Activated CD4-positive, alpha-beta memory T cell treated with anti-CD3 and anti-CD28 coated beads, Interleukin-2, amount 10 ng/mL, durations not matched to agents 7 days and 5 days (primary cell): ENCODE data around the gene NBPF11. TPM values are rescaled to one million over a fixed set of nuclear protein-coding genes. Genes with fewer than 3 reads are reported as not detected.
"Not testable (repeated sequence)": the region's sequence is repeated elsewhere in the genome, so short reads cannot be mapped to it uniquely, and the experiment has no call there.

Source experiments
- CTCF ChIA-PET: fragments of 350-600 bp; sonication (Branson Sonifier 250); formaldehyde crosslinking; loops from one replicate; lab custom pipeline; 2021; ENCODE audit warnings: antibody characterized with exemption, inconsistent platforms; lab: Charles Lee
- POLR2A ChIA-PET: fragments of 350-600 bp; sonication (Branson Sonifier 250); formaldehyde crosslinking; loops from one replicate; lab custom pipeline; 2021; ENCODE audit warnings: antibody characterized with exemption; lab: Charles Lee
- DNase-seq: peaks from one replicate; pipeline ENCODE4 v3.0.0-alpha.2; 2020
- H3K27ac Mint-ChIP-seq: one replicate; pipeline ENCODE4 v1.8.0; 2021; ENCODE audit warnings: mild to moderate bottlenecking, mixed read lengths
- H3K27me3 Mint-ChIP-seq: one replicate; pipeline ENCODE4 v1.8.0; 2021; ENCODE audit warnings: mixed read lengths
- H3K36me3 Mint-ChIP-seq: one replicate; pipeline ENCODE4 v1.8.0; 2021; ENCODE audit warnings: low read depth, mixed read lengths
- H3K4me1 Mint-ChIP-seq: one replicate; pipeline ENCODE4 v1.8.0; 2021; ENCODE audit warnings: mixed read lengths
- H3K4me3 Mint-ChIP-seq: one replicate; pipeline ENCODE4 v1.8.0; 2021; ENCODE audit warnings: mild to moderate bottlenecking, mixed read lengths
- H3K9me3 Mint-ChIP-seq: one replicate; pipeline ENCODE4 v1.8.0; 2021; ENCODE audit warnings: mixed read lengths
- total RNA-seq, 2 experiments: library from RNA; stranded (reverse); gene quantifications; one replicate each; pipeline ENCODE4 v1.2.3, GENCODE V29; 2021

Gene NBPF11
- total RNA-seq, 2 experiments from 2014 or later = 9.7 to 9.8 TPM

- CTCF ChIA-PET, H3K36me3 Mint-ChIP-seq, H3K27me3 Mint-ChIP-seq, H3K27ac Mint-ChIP-seq, DNase-seq, POLR2A ChIA-PET, H3K4me1 Mint-ChIP-seq, H3K4me3 Mint-ChIP-seq, H3K9me3 Mint-ChIP-seq: not testable (repeated sequence)
Observed at GRCh38 chr1:148143223-148143622, 8.9 kb downstream of the NBPF11 start.

DNA sequence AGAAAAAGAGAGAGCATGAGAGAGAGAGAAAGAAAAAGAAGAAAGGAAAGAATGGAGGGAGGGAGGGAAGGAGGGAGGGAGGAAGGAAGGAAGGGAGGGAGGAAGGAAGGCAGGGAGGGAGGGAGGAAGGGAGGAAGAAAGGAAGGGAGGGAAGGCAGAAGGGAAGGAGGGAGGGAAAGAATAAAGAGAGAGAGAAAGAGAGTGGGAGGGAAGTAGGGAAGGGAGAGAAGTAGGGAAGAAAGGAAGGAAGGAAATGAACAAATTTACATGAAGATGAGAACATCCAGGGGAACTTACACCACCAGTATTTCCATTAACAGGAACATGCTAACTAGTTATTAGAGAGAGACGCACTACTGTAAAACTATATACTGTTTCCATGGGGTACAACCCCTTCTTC, 10.1 kb downstream of the NBPF11 start:
- POLR2A ChIA-PET, H3K27me3 Mint-ChIP-seq, CTCF ChIA-PET, DNase-seq, H3K27ac Mint-ChIP-seq, H3K4me3 Mint-ChIP-seq, H3K4me1 Mint-ChIP-seq, H3K36me3 Mint-ChIP-seq, H3K9me3 Mint-ChIP-seq: not testable (repeated sequence)

DNA sequence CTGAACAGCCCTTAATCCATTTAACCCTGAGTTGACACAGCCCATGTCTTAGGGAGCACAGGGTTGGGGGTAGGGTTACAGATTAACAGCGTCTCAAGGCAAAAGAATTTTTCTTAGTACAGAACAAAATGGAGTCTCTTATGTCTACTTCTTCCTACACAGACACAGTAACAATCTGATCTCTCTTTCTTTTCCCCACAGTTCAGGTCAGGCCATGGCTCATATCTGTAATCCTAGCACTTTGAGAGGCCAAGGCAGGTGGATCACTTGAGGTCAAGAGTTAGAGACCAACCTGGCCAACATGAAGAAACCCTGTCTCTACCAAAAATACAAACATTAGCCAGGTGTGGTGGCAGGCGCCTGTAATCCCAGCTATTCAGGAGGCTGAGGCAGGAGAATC, 13.5 kb downstream of the NBPF11 start:
- H3K27me3 Mint-ChIP-seq, DNase-seq, POLR2A ChIA-PET, H3K9me3 Mint-ChIP-seq, H3K4me1 Mint-ChIP-seq, H3K27ac Mint-ChIP-seq, H3K36me3 Mint-ChIP-seq, CTCF ChIA-PET, H3K4me3 Mint-ChIP-seq: not testable (repeated sequence)

DNA sequence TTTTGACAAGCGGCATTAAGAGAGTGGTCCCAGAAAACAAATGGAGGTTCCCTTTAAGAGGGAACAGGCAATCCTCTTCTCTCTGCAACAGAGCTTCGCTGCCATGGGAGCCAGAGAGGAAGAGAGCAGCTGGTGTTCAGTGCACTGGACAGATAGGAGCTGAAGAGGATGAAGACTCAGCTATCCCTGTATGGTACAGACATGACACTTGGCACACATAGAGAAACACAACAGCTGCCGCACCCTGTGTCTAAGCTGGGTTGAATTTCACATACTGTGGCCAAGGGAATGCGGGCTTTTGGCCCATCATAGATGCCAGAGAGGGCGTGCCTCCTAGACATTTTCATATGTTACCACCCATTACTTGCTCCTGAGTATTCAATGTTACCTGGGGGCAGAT, 29.7 kb downstream of the NBPF11 start:
- H3K4me1 Mint-ChIP-seq, POLR2A ChIA-PET, H3K36me3 Mint-ChIP-seq, H3K9me3 Mint-ChIP-seq, H3K27ac Mint-ChIP-seq, DNase-seq, CTCF ChIA-PET, H3K27me3 Mint-ChIP-seq, H3K4me3 Mint-ChIP-seq: not testable (repeated sequence)

DNA sequence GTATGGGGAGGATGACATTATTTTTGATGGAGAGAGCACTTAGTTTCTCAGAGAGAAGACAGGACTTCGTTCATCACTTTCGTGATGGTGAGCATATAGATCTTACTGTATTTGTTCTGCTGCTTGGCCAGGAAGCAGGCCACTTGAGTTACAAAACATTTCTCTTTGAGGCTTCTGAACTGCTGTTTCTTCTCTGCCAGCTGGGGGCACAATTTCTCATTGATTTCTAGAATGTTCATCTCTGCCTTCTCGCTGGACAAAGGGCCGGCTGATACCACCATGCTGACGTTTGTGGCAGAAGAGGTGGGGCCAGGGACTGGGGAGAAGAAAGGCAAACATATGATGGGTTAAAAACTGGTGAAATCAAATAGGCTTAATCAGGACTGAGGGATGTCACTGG, 31.7 kb downstream of the NBPF11 start:
- H3K27me3 Mint-ChIP-seq, H3K4me1 Mint-ChIP-seq, H3K36me3 Mint-ChIP-seq, POLR2A ChIA-PET, CTCF ChIA-PET, H3K4me3 Mint-ChIP-seq, H3K9me3 Mint-ChIP-seq, H3K27ac Mint-ChIP-seq, DNase-seq: not testable (repeated sequence)

- H3K27me3 Mint-ChIP-seq = peaks cover 11% of the 10 kb centered on the region
- H3K36me3 Mint-ChIP-seq, H3K4me1 Mint-ChIP-seq, H3K27ac Mint-ChIP-seq, DNase-seq, H3K4me3 Mint-ChIP-seq, H3K9me3 Mint-ChIP-seq, POLR2A ChIA-PET, CTCF ChIA-PET: not testable (repeated sequence)
Observed at GRCh38 chr1:148095732-148096131, 56.3 kb downstream of the NBPF11 start.

DNA sequence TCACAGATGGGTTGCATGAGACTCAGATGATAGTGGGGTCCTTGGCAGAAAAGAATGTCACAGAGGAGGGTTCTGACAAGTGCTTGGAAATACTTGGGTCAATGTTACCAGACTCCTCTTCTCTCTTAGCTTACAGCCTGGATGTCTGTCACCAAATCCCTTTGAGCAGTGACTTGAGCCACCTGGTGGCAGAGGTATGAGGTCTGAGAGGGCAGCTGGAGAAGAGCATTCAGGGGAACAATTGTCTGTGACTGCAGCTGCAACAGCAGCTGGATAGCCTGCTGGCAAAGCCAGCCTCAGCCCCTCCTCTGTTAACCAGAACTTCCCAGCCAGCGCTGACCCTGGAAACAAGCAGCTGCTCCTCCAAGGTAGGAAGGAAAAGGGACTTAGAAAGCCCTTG, 65.9 kb downstream of the NBPF11 start:
- H3K36me3 Mint-ChIP-seq, POLR2A ChIA-PET, DNase-seq, CTCF ChIA-PET, H3K4me1 Mint-ChIP-seq, H3K27ac Mint-ChIP-seq, H3K4me3 Mint-ChIP-seq, H3K9me3 Mint-ChIP-seq, H3K27me3 Mint-ChIP-seq: not testable (repeated sequence)

- H3K4me3 Mint-ChIP-seq, H3K27me3 Mint-ChIP-seq, H3K27ac Mint-ChIP-seq, H3K36me3 Mint-ChIP-seq, H3K4me1 Mint-ChIP-seq, H3K9me3 Mint-ChIP-seq, CTCF ChIA-PET, DNase-seq, POLR2A ChIA-PET: not testable (repeated sequence)
Observed at GRCh38 chr1:148081205-148081604, 70.9 kb downstream of the NBPF11 start.

- H3K36me3 Mint-ChIP-seq, H3K27me3 Mint-ChIP-seq, DNase-seq, POLR2A ChIA-PET, CTCF ChIA-PET, H3K4me1 Mint-ChIP-seq, H3K9me3 Mint-ChIP-seq, H3K27ac Mint-ChIP-seq, H3K4me3 Mint-ChIP-seq: not testable (repeated sequence)
Observed at GRCh38 chr1:148078632-148079519, 73.2 kb downstream of the NBPF11 start.

GRCh38 chr1:148078090-148078489, 74.0 kb downstream of the NBPF11 start:
- CTCF ChIA-PET, H3K9me3 Mint-ChIP-seq, H3K27me3 Mint-ChIP-seq, POLR2A ChIA-PET, H3K27ac Mint-ChIP-seq, DNase-seq, H3K4me3 Mint-ChIP-seq, H3K4me1 Mint-ChIP-seq, H3K36me3 Mint-ChIP-seq: not testable (repeated sequence)

GRCh38 chr1:148077458-148077857, 74.6 kb downstream of the NBPF11 start:
- H3K27ac Mint-ChIP-seq, CTCF ChIA-PET, POLR2A ChIA-PET, H3K9me3 Mint-ChIP-seq, H3K27me3 Mint-ChIP-seq, H3K4me1 Mint-ChIP-seq, H3K36me3 Mint-ChIP-seq, DNase-seq, H3K4me3 Mint-ChIP-seq: not testable (repeated sequence)

DNA sequence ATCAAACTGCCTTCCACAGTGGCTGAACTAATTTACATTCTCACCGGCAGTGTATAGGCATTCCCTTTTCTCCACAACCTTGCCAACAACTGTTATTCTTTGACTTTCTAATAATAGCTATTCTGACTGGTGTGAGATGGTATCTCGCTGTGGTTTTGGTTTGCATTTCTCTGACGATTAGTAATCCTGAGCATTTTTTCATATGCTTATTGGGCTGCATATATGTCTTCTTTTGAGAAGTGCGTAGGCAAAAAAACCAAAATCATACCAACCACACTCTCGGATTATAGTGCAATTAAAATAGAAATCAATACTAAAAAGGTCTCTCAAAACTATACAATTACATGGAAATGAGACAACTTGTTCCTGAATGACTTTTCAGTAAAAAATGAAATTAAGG, 78.7 kb downstream of the NBPF11 start:
- H3K36me3 Mint-ChIP-seq, H3K4me3 Mint-ChIP-seq, H3K27me3 Mint-ChIP-seq, H3K27ac Mint-ChIP-seq, DNase-seq, H3K4me1 Mint-ChIP-seq, CTCF ChIA-PET, H3K9me3 Mint-ChIP-seq, POLR2A ChIA-PET: not testable (repeated sequence)

GRCh38 chr1:148068606-148069005, 83.5 kb downstream of the NBPF11 start:
- POLR2A ChIA-PET, CTCF ChIA-PET, H3K27me3 Mint-ChIP-seq, H3K4me3 Mint-ChIP-seq, H3K4me1 Mint-ChIP-seq, DNase-seq, H3K27ac Mint-ChIP-seq, H3K9me3 Mint-ChIP-seq, H3K36me3 Mint-ChIP-seq: not testable (repeated sequence)

GRCh38 chr1:148068201-148068600, 83.9 kb downstream of the NBPF11 start:
- H3K36me3 Mint-ChIP-seq, H3K4me3 Mint-ChIP-seq, DNase-seq, H3K4me1 Mint-ChIP-seq, H3K27me3 Mint-ChIP-seq, CTCF ChIA-PET, H3K9me3 Mint-ChIP-seq, POLR2A ChIA-PET, H3K27ac Mint-ChIP-seq: not testable (repeated sequence)
